Ecto neural progenitor cell (in vitro differentiated cells): ENCODE measurements around the gene IL17RA.
"Not testable (repeated sequence)": the region's sequence is repeated elsewhere in the genome, so short reads cannot be mapped to it uniquely, and the experiment has no call there.

Source experiments
- DNase-seq: peaks from one replicate; pipeline ENCODE4 v3.0.0-alpha.2; 2018; ENCODE audit warnings: low spot score

The IL17RA gene

GRCh38 chr22:17084554-17085276, at the start of gene IL17RA:
Gene IL17RA, plus strand, starts transcription at chr22:17085000. Its CDS starts 92 bp downstream, at chr22:17085092.
- DNase-seq = peak; percentile 89

GRCh38 chr22:17035246-17035645, 49.6 kb upstream of the IL17RA start:
- DNase-seq = no peak

GRCh38 chr22:17035976-17036841, 48.6 kb upstream of the IL17RA start:
- not testable (repeated sequence) for DNase-seq

GRCh38 chr22:17036842-17037711, 47.7 kb upstream of the IL17RA start:
- not testable (repeated sequence) for DNase-seq

GRCh38 chr22:17043521-17043920, 41.3 kb upstream of the IL17RA start:
- no peak for DNase-seq

- no peak for DNase-seq
These were observed 38.0 kb upstream of the IL17RA start for GRCh38 chr22:17046566-17047348.

GRCh38 chr22:17047656-17048055, 37.1 kb upstream of the IL17RA start:
- DNase-seq = no peak

GRCh38 chr22:17056058-17056457, 28.7 kb upstream of the IL17RA start:
- DNase-seq = no peak

GRCh38 chr22:17056807-17057206, 28.0 kb upstream of the IL17RA start:
- no peak for DNase-seq

- DNase-seq = peak; percentile 79
These were observed 26.6 kb upstream of the IL17RA start for GRCh38 chr22:17057959-17058814.

- DNase-seq = no peak
These were observed 24.7 kb upstream of the IL17RA start for GRCh38 chr22:17060126-17060525.

GRCh38 chr22:17063411-17064106, 21.2 kb upstream of the IL17RA start:
- DNase-seq = no peak

- no peak for DNase-seq
These were observed 20.2 kb upstream of the IL17RA start for GRCh38 chr22:17064498-17065100.

GRCh38 chr22:17065433-17065832, 19.4 kb upstream of the IL17RA start:
- no peak for DNase-seq

GRCh38 chr22:17072877-17073276, 11.9 kb upstream of the IL17RA start:
- no peak for DNase-seq

- no peak for DNase-seq
These were observed 10.2 kb upstream of the IL17RA start for GRCh38 chr22:17074648-17075002.

- peak; percentile 5 for DNase-seq
These were observed 7.5 kb upstream of the IL17RA start for GRCh38 chr22:17077255-17077654.

GRCh38 chr22:17079572-17079971, 5.2 kb upstream of the IL17RA start:
- no peak for DNase-seq

- no peak for DNase-seq
These were observed 1.5 kb upstream of the IL17RA start for GRCh38 chr22:17083255-17083654.
